Thoracic aorta endothelial cell (primary cell): ENCODE measurements around the gene EIF3F. TPM values are rescaled to one million over a fixed set of nuclear protein-coding genes. Genes with fewer than 3 reads are reported as not detected.

Experiments
- small RNA-seq: library from RNA; depleted of rRNA; stranded (forward); fragments of <200 nt; gene quantifications from one replicate; pipeline ENCODE3, GENCODE V24; 2012
- total RNA-seq: library from RNA; depleted of rRNA; stranded (reverse); fragments of >200 nt; gene quantifications from 2 replicates; pipeline ENCODE4 v1.2.3, GENCODE V29; 2012

Gene EIF3F
- total RNA-seq = 254 and 373 TPM in 2 replicates

GRCh38 chr11:7986768-7987559 is at the start of gene EIF3F:
Gene EIF3F (plus strand): TSS chr11:7987337. CDS start chr11:7987353, 16 bp downstream.

GRCh38 chr11:7941608-7942007 is 45.5 kb upstream of the EIF3F start, which contains the start of gene OR10A3:
Gene OR10A3 (minus strand): TSS chr11:7941708. CDS start chr11:7939520, 2,188 bp downstream.

GRCh38 chr11:7965386-7965785 is 21.8 kb upstream of the EIF3F start, which contains the start of gene NLRP10:
Gene NLRP10 (minus strand): TSS chr11:7965447. CDS start chr11:7963495, 1,952 bp downstream.

Small RNAs within 50 kb of the gene (small RNA-seq; reads per million reads assigned to genes)
- gene COX6CP5 = not detected

Other genes starting within 250 kb of the EIF3F start
- gene OR5P2, start 190.4 kb upstream of the EIF3F start, total RNA-seq = not detected in 2 replicates
- gene OR5P3, start 156.5 kb upstream of the EIF3F start, total RNA-seq = not detected in 2 replicates
- gene OR10A6, start 56.1 kb upstream of the EIF3F start, total RNA-seq = not detected in 2 replicates
- gene OR10A3, start 45.6 kb upstream of the EIF3F start, total RNA-seq = not detected in 2 replicates
- gene NLRP10, start 21.9 kb upstream of the EIF3F start, total RNA-seq = not detected in 2 replicates
- gene TUB, start 93.9 kb downstream of the EIF3F start, total RNA-seq = 2.1 and 13.0 TPM in 2 replicates
- gene RIC3, start 181.7 kb downstream of the EIF3F start, total RNA-seq = 0.14 and 0.27 TPM in 2 replicates